Transverse colon (tissue), 4 donors: Measurements from ENCODE around the gene TBC1D20. TPM values are rescaled to one million over a fixed set of nuclear protein-coding genes. Genes with fewer than 3 reads are reported as not detected.
"Not testable (repeated sequence)": the region's sequence is repeated elsewhere in the genome, so short reads cannot be mapped to it uniquely, and the experiment has no call there.

Experiments used
- DNase-seq: peaks from one replicate; pipeline ENCODE4 v3.0.0-alpha.2; 2019
- H3K27ac ChIP-seq, 4 donors: fragments of 200-600 bp; sonication (generic); 2 replicates each; pipeline ENCODE4 v1.5.1; 2016 to 2018; ENCODE audit warnings: inconsistent platforms in 4 of 4
- H3K27me3 ChIP-seq: fragments of 200-600 bp; sonication (generic); 2 replicates; pipeline ENCODE4 v1.5.1; 2017; ENCODE audit warnings: inconsistent platforms
- H3K36me3 ChIP-seq, 4 donors: fragments of 200-600 bp; sonication (generic); 2 replicates each; pipeline ENCODE4 v1.5.1; 2017 to 2019; ENCODE audit warnings: inconsistent platforms in 4 of 4
- H3K4me1 ChIP-seq, 4 donors: fragments of 200-600 bp; sonication (generic); 2 replicates each; pipeline ENCODE4 v1.5.1; 2017 to 2020; ENCODE audit warnings: inconsistent platforms in 4 of 4
- H3K4me3 ChIP-seq, 4 donors: fragments of 200-600 bp; sonication (generic); 1 replicate in 1 of 4; 2 replicates in 3 of 4; pipeline versions ENCODE4 v1.5.1 to v1.6.1; 2017 to 2019; ENCODE audit warnings: inconsistent platforms in 4 of 4
- H3K9me3 ChIP-seq, 2 donors: fragments of 200-600 bp; sonication (generic); 2 replicates each; pipeline ENCODE4 v1.5.1; 2017 to 2019; ENCODE audit warnings: inconsistent platforms in 2 of 2
- EP300 ChIP-seq: sonication (generic); formaldehyde crosslinking; IDR thresholded peaks from one replicate; pipeline ENCODE4 v1.6.1; 2017; ENCODE audit warnings: antibody characterized with exemption, low read depth
- POLR2A ChIP-seq: fragments of 450-650 bp; IDR thresholded peaks from one replicate; pipeline ENCODE4 v1.6.1; 2016; ENCODE audit warnings: antibody characterized with exemption, mild to moderate bottlenecking, moderate library complexity
- POLR2AphosphoS5 ChIP-seq, 3 donors: sonication (generic); formaldehyde crosslinking; IDR thresholded peaks; one replicate each; pipeline ENCODE4 v1.6.1; 2016; ENCODE audit warnings: antibody characterized with exemption in 3 of 3
- WGBS, 2 donors: methylation state at CpG; one replicate each; pipeline ENCODE4 v1.1.5; 2018; ENCODE audit warnings: low coverage in 1 of 2; 5-methylcytosine and 5-hydroxymethylcytosine counted together
- in situ Hi-C, 4 donors: fragments of 200-750 bp; cut with MboI; loops; one replicate each; pipeline versions ENCODE4 v1.15.0 to v1.15.1; 2017; ENCODE audit warnings: low sequenced_read_pairs in 3 of 4, low pct_ligation_motif_present in 1 of 4, low pct_unique_long_range_greater_than_20kb in 1 of 4
- intact Hi-C: fragments of 100-400 bp; cut with DNase I; formaldehyde crosslinking; loops from one replicate; pipeline ENCODE4 v1.15.1; 2023; ENCODE audit warnings: low total_unique reads
- total RNA-seq, 4 donors: library from RNA; depleted of rRNA; stranded (reverse); fragments of >200 nt; gene quantifications; one replicate each; pipeline ENCODE4 v1.1.0, GENCODE V29; 2016
- TF ChIP-seq, protein P1 (sequence below), 5 experiments: fragments of 200-600 bp in 3 of 5; fragments of 450-650 bp in 2 of 5; sonication (generic) in 3 of 5; IDR thresholded peaks; 1 replicate in 2 of 5; 2 replicates in 3 of 5; pipeline ENCODE4 v1.5.1; 2016 to 2017; ENCODE audit warnings: antibody characterized with exemption in 5 of 5, inconsistent platforms in 3 of 5, mild to moderate bottlenecking in 2 of 5, moderate library complexity in 1 of 5

TBC1D20 gene
- total RNA-seq, 4 donors from 2014 or later, result 29.1 to 65.5 (median 36.9) TPM

- in situ Hi-C loops (no loop called here), intact Hi-C loops (no loop called here)
- TF ChIP-seq POLR2A, result no peak
- TF ChIP-seq, protein P1, sequence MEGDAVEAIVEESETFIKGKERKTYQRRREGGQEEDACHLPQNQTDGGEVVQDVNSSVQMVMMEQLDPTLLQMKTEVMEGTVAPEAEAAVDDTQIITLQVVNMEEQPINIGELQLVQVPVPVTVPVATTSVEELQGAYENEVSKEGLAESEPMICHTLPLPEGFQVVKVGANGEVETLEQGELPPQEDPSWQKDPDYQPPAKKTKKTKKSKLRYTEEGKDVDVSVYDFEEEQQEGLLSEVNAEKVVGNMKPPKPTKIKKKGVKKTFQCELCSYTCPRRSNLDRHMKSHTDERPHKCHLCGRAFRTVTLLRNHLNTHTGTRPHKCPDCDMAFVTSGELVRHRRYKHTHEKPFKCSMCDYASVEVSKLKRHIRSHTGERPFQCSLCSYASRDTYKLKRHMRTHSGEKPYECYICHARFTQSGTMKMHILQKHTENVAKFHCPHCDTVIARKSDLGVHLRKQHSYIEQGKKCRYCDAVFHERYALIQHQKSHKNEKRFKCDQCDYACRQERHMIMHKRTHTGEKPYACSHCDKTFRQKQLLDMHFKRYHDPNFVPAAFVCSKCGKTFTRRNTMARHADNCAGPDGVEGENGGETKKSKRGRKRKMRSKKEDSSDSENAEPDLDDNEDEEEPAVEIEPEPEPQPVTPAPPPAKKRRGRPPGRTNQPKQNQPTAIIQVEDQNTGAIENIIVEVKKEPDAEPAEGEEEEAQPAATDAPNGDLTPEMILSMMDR (IDR thresholded peaks at IDR 0.05), result no peak
- Histone ChIP-seq H3K27ac (no peak overlapping the region), H3K36me3 (no peaks in the 10 kb centered on the region), H3K27me3 (no peaks in the 10 kb centered on the region), H3K9me3 (no peaks in the 10 kb centered on the region), H3K4me3 (no peak overlapping the region), H3K4me1 (peaks cover 0 to 8% (median 0%) of the 10 kb centered on the region in 4 donors)
- 94% methylated on average over 22 of the region's 24 CpGs; no CpG with 5 or more reads in 1 of the 2 donors for WGBS, 2 donors
- no peak for DNase-seq
These were observed 66.1 kb downstream of the TBC1D20 start for GRCh38 chr20:396252-396618.

DNA sequence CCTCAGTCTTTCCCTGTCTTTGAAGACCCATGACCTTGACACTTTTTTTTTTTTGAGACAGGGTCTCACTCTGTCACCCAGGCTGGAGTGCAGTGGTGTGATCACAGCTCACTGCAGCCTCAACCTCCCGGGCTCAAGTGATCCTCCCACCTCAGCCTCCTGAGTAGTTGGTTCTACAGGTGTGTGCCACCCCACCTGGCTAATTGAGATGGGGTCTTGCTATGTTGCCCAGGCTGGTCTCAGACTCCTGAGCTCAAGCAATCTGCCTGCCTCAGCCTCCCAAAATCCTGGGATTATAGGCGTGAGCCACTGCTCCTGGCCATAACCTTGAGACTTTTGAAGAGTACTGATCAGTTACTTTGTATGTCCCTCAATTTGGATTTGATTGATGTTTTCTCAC, 69.0 kb downstream of the TBC1D20 start:
- in situ Hi-C loops, H3K4me1 ChIP-seq, H3K36me3 ChIP-seq: not testable (repeated sequence)

GRCh38 chr20:391041-391711, 71.2 kb downstream of the TBC1D20 start:
- H3K36me3 ChIP-seq, result no peaks in the 10 kb centered on the region
- no peak overlapping the region for H3K4me3 ChIP-seq
- no peak for DNase-seq
- no peaks in the 10 kb centered on the region for H3K4me1 ChIP-seq
- H3K27me3 ChIP-seq, result no peaks in the 10 kb centered on the region
- H3K27ac ChIP-seq, result no peak overlapping the region
- intact Hi-C loops (no loop called here), in situ Hi-C loops (no loop called here)
- no peaks in the 10 kb centered on the region for H3K9me3 ChIP-seq
- TF ChIP-seq, protein P1 (IDR thresholded peaks at IDR 0.05), result no peak
- TF ChIP-seq POLR2A (no peak), POLR2AphosphoS5 (IDR thresholded peaks at IDR 0.05) (no peak), EP300 (no peak)
- WGBS, 2 donors, result 94% methylated on average over 15 to 27 of the region's 29 CpGs

More for the DNA sequence above, 69.0 kb downstream of the TBC1D20 start:
- H3K9me3 ChIP-seq, H3K4me3 ChIP-seq, H3K27ac ChIP-seq, H3K27me3 ChIP-seq, DNase-seq, intact Hi-C loops: not testable (repeated sequence)
- WGBS, 2 donors, result 94% methylated on average over 2 of the region's 2 CpGs; no CpG with 5 or more reads in 1 of the 2 donors

DNA sequence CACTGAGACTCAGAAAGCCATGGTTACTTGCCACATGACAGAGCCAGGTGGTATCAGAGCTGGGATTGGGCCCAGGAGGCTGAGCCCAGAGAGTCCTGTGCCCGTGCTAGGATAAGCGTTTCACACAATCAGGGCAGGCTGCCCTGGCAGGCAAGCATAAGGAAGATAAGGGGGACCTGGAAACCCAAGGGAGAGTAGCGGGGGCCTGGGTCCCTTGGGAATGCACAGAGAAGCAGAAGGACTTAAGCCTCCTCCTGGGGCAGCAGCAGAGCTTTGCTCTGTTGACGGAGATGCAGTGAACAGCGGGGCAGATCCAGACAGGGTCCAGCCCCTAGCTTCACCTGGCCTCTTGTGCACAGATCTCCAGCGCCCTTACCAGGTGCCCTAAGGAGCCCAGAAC, 73.1 kb downstream of the TBC1D20 start:
- Histone ChIP-seq H3K36me3 (no peaks in the 10 kb centered on the region), H3K27ac (no peak overlapping the region), H3K9me3 (no peaks in the 10 kb centered on the region), H3K4me3 (no peak overlapping the region), H3K27me3 (no peaks in the 10 kb centered on the region), H3K4me1 (peaks cover 0 to 4% (median 1%) of the 10 kb centered on the region in 4 donors)
- TF ChIP-seq EP300, result no peak
- no peak for TF ChIP-seq POLR2A
- TF ChIP-seq, protein P1 (IDR thresholded peaks at IDR 0.05), result no peak
- TF ChIP-seq POLR2AphosphoS5 (IDR thresholded peaks at IDR 0.05), result no peak
- no peak for DNase-seq
- WGBS, 2 donors, result 86% methylated on average over 6 of the region's 6 CpGs; no CpG with 5 or more reads in 1 of the 2 donors
- intact Hi-C loops, result no loop called here
- in situ Hi-C loops, result no loop called here
